GM21737 (cell line): ENCODE results near the gene SLC10A3.
A peak's percentile ranks its signal among the peaks of the same experiment; 100 is the strongest.
"Not testable (repeated sequence)": the region's sequence is repeated elsewhere in the genome, so short reads cannot be mapped to it uniquely, and the experiment has no call there.

Experiments
- ATAC-seq: cut with Tn5 transposase; IDR thresholded peaks from one replicate; pipeline ENCODE4 v1.9.1; 2021; ENCODE audit warnings: mild to moderate bottlenecking, moderate library complexity; ENCODE audit not compliant: unreplicated experiment

Gene SLC10A3

GRCh38 chrX:154509455-154509854 lies 19.0 kb upstream of the SLC10A3 start:
- no peak for ATAC-seq

DNA sequence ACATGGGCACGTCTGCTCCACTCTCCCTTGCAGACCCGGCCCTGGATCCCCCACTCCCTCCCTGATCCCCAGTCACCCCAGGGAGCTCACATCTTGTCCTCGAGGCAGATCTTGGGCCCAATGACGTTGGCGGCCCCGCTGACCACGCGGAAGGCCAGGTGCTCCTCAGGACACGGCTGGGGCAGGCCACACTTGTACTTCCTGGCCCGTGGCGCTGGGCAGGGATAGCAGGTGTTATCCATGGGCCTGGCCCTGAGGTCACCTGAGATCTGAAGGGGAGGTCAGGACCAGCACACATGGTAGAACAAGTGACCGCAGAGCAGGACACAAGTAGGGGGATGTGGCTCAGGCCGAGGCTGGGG lies 17.9 kb upstream of the SLC10A3 start:
- no peak for ATAC-seq

- ATAC-seq: no peak
Measured at GRCh38 chrX:154507673-154508383, 17.4 kb upstream of the SLC10A3 start.

DNA sequence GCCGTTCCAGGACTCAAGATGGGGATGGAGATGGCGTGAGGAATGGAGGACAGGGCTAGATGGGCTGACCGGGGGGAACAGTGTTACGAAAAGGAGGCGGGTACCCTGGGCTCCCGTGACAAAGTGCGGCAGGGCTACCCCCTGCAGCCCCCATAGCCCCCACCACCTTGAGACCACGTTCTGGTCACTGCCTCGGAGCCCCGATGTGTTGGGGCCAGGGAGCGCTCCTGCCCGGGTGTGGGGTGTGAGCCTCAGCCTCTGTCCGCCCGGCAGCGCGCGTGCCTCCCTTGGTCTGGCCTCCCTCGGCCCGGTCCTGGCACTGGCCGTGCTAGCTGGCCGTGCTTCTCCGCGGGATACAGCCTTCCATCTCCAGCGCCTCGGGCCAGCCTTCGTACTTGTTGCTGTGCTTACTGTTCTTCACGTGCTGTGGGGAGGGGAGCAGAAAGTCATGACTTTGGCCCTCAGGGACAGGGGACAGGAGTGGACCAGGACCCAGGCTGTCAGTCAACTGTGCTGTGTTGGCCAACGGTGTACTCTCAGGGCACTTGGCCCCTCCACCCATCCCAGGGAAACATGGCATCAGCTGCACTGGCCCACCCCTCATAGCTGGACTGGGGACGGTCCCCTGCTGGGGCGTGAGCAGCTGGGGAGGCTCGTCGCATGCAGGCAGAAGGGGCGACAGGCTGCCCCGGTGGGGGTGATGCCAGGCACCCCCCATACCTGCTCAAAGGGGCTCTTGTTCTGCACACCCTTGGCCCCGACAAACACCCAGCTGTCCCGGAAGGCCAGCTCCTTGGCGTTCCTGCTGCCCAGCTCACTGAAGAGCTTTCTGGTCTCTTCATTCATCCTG lies 16.3 kb upstream of the SLC10A3 start:
- no peak for ATAC-seq

- no peak for ATAC-seq
Measured at GRCh38 chrX:154505734-154506133, 15.3 kb upstream of the SLC10A3 start.

DNA sequence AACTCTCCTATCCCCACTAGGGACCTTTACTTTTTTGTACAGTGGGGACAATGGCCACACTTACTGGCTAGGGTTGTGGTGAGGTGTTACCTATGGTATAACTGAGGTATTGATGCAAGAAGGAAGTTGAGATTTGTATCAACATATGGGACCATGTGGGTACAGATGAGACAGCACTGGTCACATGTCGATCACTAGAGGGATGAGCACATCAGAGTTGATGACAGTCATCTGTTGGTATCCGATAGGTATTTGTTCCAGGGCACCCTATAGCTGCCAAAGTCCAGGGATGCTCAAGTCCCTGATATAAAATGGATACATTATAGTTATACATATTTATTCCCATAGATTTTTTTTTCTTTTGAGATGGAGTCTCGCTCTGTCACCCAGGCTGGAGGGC lies 12.6 kb upstream of the SLC10A3 start:
- no peak for ATAC-seq

GRCh38 chrX:154502098-154502497 lies 11.7 kb upstream of the SLC10A3 start:
- no peak for ATAC-seq

DNA sequence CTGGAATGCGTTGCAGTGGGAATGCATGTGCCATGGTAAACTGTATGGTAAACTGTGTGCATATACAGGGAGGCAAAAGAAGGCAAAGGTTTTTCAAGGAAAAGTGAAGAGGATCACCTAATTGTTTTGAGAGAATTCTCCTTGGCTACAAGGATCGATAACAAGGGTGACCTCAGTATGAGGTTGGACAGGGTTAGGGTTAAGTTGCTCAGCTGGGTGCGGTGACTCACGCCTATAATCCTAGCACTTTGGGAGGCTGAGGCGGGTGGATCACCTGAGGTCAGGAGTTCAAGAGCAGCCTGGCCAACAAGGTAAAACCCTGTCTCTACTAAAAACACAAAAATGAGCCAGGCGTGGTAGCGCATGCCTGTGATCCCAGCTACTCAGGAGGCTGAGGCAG lies 11.0 kb upstream of the SLC10A3 start:
- ATAC-seq: not testable (repeated sequence)

DNA sequence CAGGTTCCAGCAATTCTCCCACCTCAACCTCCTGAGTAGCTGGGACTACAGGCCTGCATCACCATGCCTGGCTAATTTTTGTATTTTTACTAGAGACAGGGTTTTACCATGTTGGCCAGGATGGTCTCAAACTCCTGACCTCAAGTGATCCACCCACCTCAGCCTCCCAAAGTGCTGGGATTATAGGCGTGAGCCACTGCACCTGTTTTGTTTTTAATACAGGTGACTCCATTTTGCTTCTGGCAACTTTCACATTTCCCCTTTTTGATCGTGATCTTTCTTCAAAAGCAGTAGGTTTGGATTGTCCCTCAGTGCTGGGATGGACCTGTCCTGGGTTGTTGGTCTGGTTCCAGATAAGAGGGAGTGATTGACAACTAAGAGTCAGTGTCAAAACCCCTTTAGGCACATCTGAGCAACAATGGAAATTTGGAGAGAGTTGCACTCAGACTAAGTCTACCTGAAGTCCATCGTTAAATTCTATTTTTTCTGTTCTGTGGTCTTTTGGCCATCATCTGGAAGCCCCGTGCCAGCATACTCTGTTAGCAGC lies 6.2 kb upstream of the SLC10A3 start:
- ATAC-seq: not testable (repeated sequence)

DNA sequence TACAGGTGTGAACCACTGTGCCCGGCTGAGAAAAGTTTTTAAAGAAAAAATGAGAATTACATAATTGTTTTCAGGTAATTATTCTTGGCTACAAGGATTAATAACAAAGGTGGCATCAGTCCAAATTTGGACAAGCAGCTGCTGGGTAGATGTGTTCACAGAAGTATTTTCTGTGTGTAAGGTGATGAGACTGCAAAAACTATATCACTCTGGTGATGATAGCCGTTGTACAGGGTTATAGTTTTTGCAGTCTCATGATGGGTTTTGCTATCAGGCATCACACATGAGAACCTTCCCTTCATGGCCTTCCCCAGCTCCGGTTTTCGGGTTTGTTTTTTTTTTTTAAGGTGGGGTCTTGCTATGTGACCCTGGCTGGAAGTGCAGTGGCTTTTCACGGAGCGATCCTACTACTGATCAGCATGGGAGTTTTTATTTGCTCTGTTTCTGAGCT lies 5.1 kb upstream of the SLC10A3 start:
- ATAC-seq: no peak

DNA sequence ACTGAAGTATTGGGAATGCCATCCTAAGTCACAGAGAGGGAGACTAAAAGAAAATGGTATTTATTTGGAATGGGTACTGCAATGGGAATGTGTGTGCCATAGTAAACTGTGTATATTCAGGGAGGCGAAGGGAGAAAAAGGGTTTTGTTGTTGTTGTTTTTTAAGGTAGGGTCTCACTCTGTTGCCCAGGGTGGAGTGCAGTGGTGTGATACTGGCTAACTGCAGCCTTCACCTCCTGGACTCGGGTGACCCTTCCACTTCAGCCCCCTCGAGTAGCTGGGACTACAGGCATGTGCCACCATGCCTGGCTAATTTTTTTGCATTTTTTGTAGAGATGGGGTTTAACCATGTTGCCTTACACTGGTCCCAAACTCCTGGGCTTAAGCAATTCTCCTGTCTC lies 4.3 kb upstream of the SLC10A3 start:
- ATAC-seq: no peak

DNA sequence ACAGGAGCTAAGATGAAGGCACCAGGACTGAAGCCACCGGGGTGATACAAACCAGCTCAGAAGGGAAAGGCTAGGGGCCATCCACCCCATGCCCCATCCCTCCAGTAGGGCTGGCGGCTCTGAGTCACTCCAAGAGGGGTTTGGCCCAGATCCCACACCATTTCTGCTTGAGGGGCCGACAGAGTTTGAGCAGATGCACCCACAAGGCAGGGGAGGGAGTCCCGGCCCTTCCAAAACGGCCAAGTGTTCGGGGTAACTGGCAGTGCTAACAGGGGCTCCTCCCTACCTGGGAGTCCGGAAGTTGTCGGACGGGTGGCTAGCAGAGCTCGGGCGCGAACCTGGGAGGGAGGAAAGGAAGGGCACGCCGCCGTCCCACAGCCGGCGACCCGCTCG lies 412 bp downstream of the SLC10A3 start:
- ATAC-seq: peak; percentile 14

DNA sequence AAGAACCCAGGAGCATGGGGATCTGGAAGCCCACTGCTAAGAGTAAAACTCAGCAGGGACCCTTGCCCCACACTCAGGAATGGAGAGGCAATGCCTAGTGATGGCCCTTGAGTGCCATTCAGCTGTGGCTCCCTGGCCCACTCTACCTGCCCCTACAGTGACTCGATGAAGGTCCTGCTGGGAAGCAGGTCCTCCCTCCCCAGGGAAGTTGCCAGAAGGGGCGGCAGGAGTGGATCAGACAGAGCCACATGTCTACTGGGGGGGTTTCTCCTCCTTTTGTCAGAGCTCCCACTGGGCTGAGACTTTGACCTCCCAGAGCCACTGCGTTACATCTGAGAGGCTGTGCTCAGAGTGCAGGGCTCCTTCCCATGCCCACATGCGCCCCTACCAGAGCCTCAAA lies 1.2 kb downstream of the SLC10A3 start:
- no peak for ATAC-seq

GRCh38 chrX:154488336-154489075 lies 1.9 kb downstream of the SLC10A3 start:
- no peak for ATAC-seq

- no peak for ATAC-seq
Measured at GRCh38 chrX:154487518-154488290, 2.7 kb downstream of the SLC10A3 start.

DNA sequence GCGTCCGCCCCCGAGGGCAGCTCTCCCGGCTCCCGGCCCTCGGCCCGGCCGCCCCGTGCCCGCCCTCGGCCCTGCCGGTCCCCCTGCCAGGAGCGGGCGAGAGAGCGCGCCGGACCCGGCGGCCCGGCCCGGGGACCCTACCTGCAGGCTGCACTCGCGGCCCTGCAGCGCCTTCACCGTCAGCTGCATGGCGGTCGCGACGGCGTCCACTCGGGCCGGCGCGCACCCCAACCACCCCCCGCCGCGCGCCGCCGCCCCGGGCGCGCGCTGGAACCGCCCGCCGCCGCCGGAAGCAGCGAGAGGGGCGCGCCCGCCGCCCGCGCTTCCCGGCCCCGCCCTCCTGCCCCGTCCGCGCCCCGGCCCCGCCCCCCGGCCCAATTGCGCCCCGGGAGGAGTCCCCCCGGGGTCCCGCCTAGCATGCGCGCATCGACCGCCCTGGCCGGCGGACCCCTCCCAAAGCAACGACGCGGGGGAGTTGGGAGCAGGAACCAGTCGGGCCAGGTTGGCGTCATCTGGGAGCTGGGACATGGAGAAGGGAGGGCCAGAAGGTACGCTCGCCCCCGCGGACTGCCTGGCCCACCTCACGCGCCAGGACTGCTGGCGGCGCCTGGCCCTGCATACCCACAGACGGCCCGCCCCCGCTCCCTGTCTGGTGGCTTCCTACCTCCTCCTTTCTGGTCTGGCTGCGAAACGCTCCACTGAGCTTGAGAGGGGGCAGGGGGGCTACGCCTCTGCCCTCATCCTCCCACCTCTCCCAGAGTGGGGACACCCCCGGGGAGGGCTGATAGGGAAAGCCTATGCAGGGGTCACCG lies 3.8 kb downstream of the SLC10A3 start, which contains the start of gene UBL4A:
TSS of gene UBL4A (minus strand) at position 220 of the 812 bp plus-strand sequence. CDS start at position 189, 31 bp downstream.
- no peak for ATAC-seq

GRCh38 chrX:154486052-154486395 lies 4.4 kb downstream of the SLC10A3 start:
- no peak for ATAC-seq

- no peak for ATAC-seq
Measured at GRCh38 chrX:154485150-154486051, 5.0 kb downstream of the SLC10A3 start.
